ENCODE data around the gene MINPP1. TPM values are rescaled to one million over a fixed set of nuclear protein-coding genes. Genes with fewer than 3 reads are reported as not detected.

Gene MINPP1
- total RNA-seq, 1 donor from 2014 or later = 14.6 TPM

Other genes with a start within 250 kb of the MINPP1 start
- gene NUTM2D, start 147.1 kb upstream of the MINPP1 start, total RNA-seq = 0.77 and 1.0 TPM in 2 replicates
- 52.6 and 102 TPM in 2 replicates for gene PAPSS2, start 155.0 kb downstream of the MINPP1 start, total RNA-seq